Coronary artery (tissue), 2 donors: ENCODE results near the gene PDCD1.
"Not testable (repeated sequence)": the region's sequence is repeated elsewhere in the genome, so short reads cannot be mapped to it uniquely, and the experiment has no call there.

Experiments used
- DNase-seq: peaks from one replicate; pipeline ENCODE4 v3.0.0-alpha.2; 2017; ENCODE audit warnings: low spot score
- H3K27ac ChIP-seq, 2 donors: fragments of 200-600 bp; sonication (generic); one replicate each; pipeline ENCODE4 v1.5.1; 2016 to 2019
- H3K4me3 ChIP-seq: fragments of 200-600 bp; sonication (generic); 2 replicates; pipeline ENCODE4 v1.5.1; 2016; ENCODE audit warnings: mild to moderate bottlenecking, moderate library complexity
- TF ChIP-seq, protein P1 (sequence below): fragments of 200-600 bp; sonication (generic); IDR thresholded peaks from one replicate; pipeline ENCODE4 v1.5.1; 2019; ENCODE audit warnings: antibody characterized with exemption

Gene PDCD1

DNA sequence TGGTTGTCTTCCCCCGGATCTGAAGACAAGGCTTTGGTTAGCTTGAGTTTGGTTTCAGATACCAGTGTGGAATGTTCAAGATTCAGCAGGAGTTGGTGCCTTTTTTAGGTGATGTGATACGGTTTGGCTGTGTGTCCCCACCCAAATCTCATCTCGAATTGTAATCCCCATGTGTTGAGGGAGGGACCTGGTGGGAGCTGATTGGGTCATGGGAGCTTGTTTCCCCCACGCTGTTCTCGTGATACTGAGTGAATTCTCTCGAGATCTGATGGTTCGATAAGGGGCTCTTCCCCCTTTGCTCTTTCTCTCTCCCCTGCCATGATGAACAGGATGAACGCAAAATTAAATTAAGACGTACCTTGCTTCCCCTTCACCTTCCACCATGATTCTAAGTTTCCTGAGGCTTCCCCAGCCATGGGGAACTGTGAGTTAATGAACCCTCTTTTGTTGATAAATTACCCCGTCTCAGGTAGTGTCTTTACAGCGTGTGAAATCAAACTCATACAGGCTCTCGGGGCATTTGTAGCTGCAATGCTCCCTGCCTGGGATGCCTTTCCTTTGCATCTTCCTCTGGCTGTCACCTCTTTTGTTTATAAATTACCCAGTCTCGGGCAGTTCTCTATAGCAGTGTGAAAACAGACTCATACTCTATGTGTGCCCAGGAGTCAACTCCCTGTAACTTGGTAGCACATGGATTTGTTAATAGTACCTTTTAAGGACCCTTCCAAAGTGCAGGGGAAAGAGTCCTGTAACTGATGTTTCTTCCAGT, 21.3 kb downstream of the PDCD1 start:
- H3K4me3 ChIP-seq = no peak overlapping the region
- H3K27ac ChIP-seq = no peak overlapping the region
- TF ChIP-seq, protein P1, sequence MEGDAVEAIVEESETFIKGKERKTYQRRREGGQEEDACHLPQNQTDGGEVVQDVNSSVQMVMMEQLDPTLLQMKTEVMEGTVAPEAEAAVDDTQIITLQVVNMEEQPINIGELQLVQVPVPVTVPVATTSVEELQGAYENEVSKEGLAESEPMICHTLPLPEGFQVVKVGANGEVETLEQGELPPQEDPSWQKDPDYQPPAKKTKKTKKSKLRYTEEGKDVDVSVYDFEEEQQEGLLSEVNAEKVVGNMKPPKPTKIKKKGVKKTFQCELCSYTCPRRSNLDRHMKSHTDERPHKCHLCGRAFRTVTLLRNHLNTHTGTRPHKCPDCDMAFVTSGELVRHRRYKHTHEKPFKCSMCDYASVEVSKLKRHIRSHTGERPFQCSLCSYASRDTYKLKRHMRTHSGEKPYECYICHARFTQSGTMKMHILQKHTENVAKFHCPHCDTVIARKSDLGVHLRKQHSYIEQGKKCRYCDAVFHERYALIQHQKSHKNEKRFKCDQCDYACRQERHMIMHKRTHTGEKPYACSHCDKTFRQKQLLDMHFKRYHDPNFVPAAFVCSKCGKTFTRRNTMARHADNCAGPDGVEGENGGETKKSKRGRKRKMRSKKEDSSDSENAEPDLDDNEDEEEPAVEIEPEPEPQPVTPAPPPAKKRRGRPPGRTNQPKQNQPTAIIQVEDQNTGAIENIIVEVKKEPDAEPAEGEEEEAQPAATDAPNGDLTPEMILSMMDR = no peak
- peak; percentile 17 for DNase-seq

DNA sequence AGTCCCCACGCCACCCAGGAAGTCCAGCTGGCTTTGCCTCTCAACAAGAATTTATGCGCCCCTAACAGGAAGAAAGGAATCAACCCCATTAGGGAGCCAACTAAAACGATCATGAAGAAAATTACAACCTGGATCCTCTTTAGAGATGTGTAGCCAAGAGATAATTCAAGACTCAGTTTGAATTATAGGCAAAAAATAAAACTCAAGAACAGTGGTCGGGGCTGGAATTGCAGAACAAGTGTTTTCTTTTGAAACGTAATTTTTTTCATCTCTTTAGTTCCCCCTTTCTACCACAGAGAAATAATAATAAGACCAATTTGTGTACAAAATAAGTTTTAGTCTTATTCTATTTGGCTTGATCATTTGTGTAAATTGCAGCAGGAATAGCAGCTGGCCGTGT, 22.4 kb downstream of the PDCD1 start:
- no peak overlapping the region for H3K27ac ChIP-seq
- no peak overlapping the region for H3K4me3 ChIP-seq
- no peak for DNase-seq
- TF ChIP-seq, protein P1 = no peak

DNA sequence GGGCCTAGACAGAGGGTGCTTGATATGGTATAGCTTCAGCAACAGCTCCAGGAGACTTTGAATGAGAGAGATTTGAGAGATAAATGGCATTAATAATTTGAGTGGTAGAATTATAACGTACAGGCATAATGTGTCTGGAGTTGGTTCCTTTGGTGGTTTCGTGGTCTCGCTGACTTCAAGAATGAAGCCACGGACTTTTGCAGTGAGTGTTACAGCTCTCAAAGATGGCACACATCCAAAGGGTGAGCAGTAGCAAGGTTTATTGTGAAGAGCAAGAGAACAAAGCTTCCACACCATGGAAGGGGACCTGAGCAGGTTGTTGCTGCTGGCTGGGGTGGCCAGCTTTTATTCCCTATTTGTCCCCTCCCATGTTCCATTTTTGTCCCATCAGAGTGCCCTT, 23.1 kb downstream of the PDCD1 start:
- Histone ChIP-seq H3K27ac (no peak overlapping the region), H3K4me3 (no peak overlapping the region)
- DNase-seq = no peak
- TF ChIP-seq, protein P1 = no peak

DNA sequence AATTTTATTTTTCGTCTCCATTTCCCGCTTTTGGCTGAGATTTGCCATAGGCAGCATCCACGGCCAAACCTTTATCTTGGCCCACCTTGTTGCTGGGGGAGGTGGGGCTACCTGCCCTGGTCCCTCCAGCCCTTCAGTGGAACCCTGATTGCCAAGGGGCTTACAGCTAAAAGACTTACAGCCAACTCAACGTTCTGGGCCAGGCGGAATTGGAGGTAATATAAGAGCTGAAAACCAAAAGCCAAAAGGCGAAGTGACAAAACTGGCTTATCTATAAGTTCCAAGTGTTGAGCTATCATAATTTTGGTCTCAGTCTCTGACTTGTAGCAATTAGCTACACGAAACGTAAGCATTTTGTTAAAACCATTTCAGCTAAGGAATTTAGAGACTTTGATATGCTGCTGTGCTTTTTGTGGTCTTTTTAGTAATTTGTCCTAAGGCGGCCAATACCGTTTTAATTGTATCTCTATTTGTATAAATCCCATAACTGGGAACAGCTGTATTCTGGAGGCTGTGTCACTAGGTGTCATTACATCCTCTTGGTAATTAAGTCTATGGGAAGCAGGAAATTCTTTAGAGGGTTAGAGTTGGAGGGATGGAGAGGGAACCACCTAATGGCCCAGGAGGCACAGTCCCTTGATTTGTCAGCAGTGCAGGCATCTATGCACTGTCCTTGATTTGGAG, 24.0 kb downstream of the PDCD1 start:
- no peak overlapping the region for H3K4me3 ChIP-seq
- TF ChIP-seq, protein P1 = no peak
- peak; percentile 46 for DNase-seq
- no peak overlapping the region for H3K27ac ChIP-seq

DNA sequence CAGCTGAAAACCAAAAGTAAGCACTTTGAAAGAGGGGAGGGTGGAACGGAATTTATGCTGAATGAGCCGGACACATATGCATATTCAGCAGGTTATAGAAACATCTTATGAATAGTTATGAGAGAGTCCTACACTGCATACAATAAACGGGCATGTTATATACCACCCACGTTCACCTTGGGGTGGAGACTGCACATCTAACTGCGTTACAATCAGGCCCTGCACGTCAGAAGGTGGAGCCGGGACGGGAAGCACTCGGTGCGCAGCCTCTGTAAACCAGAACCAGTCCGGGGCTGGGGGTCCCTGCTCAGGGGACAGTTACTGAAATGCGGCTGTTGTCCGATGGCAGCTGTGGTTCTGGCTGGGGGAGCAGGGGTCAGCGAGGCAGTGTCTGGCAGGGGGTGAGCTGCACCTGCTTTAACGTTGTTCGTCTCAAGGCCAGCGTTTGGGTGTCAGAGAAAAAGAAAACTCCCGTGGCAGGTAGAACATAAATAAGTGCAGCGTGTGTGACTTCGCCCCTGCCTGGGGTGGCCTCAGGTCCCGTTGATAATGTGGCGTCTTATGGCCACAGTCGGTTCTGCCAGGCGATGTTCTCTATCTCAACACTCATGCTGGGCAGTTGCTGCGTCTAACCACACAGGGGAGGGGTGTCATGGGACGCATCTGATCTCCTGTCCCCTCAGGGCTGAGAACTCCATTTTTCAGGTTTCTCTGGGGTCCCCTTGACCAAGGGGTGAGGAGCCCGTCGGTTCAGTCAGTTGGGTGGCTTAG, 24.8 kb downstream of the PDCD1 start:
- DNase-seq = peak; percentile 29
- H3K27ac ChIP-seq, H3K4me3 ChIP-seq: not testable (repeated sequence)

DNA sequence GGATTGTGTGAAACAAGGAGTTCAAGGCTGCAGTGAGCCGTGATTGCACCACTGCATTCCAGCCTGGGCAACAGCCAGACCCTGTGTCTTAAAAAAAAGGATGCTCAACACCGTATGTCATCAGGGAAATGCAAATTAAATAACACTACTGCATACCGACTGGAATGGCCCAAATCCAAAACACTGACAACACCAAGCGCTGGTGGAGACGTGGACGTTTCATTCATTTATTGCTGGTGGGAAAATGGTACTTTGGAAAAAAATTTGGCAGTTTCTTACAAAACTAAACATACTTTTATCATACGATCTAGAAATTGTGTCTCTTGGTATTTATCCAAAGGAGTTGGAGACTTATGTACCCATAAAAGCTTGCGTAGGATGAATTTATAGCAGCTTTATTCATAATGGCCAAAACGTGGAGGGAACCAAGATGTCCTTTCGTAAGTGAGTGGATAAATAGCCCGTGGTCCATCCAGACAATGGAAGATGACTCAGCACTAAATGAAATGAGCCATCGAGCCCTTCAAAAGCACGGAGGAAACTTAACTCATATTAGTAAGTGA, 25.5 kb downstream of the PDCD1 start:
- DNase-seq = peak; percentile 14
- no peak overlapping the region for H3K4me3 ChIP-seq

More for the DNA sequence above, 25.5 kb downstream of the PDCD1 start:
- no peak overlapping the region for H3K27ac ChIP-seq
- TF ChIP-seq, protein P1 = no peak
